HCEC 1CT (cell line): ENCODE measurements around the gene TRPM1.

Experiments
- DNase-seq: peaks from one replicate; pipeline ENCODE4 v3.0.0-alpha.2; 2017

The TRPM1 gene

DNA sequence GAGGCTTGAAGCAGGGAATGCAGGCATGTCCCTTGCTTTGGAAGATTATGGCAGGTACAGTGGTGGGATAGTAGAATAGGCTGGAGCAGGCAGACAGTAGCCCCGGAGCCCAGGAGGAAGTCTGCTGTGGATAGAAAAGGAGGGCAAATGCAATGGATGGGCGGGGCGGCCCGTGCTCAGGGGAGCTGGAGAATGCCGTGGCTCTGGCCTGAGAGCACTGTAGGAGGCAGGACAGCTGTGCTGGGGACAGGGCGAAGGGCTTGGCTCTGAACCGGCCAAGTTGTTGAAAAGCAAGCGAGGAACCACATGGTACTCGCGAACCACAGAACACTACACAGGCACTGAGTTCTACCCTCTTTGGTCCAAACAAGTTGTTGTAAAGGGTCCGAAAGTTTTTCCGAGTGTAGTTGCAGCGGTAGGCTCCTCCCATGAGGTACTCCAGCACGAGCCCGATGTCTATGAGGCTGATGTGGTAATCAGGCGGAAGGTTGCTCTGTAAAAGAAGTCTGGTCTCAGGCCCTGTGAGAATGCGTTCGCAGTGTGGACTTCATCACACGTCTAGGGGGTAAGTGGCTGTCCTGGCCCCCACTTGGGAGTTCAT, 54.7 kb downstream of the TRPM1 start:
- no peak for DNase-seq

DNA sequence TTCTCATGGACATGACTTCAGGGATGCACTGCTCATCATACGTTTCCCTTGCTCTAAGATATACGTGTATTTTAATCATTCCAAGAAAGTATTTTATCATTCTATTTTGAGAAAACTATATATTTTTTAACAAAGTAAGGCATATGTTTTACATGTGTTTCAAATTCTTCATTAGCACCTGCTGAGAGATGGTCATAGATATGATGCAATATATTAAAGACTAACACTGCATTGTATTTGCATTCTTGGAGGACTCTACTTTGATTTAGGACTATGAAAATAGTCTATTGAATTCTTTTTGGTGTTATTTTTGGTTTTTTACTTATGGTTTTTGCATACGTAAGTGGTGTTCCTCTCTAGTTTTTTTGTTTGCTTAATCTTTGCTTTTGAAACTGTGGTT, 55.9 kb downstream of the TRPM1 start:
- DNase-seq = no peak

GRCh38 chr15:31042751-31043150, 58.8 kb downstream of the TRPM1 start:
- DNase-seq = no peak

DNA sequence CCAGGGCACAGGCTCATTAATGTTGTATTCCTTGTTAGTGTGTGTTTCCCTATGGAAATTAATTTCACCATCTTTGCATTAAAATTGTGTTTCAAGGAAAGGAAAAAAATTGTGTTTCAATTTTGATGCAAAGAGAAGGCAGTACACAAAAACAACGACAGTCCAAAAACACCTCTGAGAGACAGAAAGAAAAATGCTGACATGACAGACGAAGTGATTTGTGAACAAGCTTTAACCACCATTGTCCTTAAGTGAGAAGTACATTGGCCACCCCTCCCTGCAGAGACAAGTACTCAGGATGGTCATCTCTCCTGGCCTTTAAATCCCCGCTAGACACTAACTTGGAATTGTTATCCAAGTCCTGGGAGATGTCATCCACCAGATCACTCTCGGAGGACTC, 59.9 kb downstream of the TRPM1 start:
- DNase-seq = no peak

DNA sequence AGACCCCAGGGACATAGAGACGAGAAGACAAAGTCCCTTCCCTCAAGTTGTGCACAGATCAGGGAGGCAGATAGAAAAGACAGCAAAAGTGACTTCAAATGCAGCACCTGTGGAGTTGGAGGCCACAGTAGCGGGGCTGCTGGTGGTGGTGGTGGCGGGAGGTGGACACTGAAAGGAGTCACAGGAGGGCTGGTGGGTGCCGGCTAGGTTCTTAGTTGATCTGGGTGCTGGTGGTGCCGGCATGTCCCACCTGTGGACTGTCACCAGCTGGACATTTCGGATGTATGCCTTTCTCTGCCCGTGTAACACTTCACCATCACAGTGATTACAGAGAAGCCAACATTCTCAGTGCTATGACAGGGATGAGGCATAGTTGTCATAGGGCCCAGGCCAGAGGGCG, 60.9 kb downstream of the TRPM1 start:
- no peak for DNase-seq

GRCh38 chr15:31039961-31040360, 61.6 kb downstream of the TRPM1 start:
- DNase-seq = no peak

DNA sequence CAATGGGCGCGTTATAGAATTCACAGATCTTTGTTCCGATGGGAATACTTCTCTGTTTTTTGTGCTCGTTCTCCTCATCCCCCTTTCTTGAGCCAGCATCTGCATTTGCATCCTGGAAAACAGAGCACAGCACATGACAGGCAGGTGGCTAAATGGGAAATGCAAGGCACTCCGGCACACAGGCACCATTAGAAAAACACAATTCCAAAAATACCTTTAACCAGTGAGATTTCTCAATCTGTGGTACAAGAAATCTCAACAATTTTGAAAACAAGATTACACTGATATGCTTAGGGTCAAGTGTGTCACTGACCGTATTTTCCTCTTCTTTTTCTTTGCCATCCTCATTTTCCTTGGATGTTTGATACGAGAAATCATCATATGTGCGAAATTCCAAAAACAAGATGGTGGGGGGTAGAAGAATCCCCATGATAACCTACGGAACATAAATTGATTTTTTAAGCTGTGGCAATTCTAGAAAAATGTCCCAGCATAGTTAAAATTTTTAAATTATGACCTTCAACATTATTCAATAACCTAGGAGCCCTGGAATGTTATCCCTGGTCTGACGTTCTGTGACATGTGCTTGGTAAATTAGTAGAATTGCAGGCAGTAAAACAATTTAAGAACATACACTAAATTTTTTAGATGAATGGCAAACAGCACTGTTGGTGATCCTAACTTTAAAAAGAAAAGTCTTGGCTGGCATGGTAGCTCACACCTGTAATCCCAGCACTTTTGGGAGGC, 63.6 kb downstream of the TRPM1 start:
- DNase-seq = no peak

DNA sequence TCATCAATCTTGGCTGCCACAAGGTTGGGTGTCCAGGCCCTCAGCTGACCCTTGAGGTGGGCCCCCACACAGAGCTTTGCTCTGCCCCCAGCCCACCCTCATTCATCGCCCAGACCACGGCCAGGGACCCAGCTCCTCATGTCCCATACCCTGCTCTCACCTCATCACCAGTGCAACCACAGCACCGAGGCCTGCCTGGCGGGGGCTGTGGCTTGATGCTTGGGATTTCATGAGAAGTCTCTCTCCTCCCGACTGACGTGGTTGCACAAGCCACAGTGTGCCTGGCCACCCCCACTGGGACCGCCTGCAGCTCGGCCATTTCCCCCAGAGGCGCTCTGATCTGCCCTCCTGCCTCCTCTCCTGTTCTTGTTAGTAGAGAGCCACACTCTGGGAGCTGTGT, 64.7 kb downstream of the TRPM1 start:
- DNase-seq = no peak

GRCh38 chr15:31035610-31036009, 65.9 kb downstream of the TRPM1 start:
- no peak for DNase-seq

DNA sequence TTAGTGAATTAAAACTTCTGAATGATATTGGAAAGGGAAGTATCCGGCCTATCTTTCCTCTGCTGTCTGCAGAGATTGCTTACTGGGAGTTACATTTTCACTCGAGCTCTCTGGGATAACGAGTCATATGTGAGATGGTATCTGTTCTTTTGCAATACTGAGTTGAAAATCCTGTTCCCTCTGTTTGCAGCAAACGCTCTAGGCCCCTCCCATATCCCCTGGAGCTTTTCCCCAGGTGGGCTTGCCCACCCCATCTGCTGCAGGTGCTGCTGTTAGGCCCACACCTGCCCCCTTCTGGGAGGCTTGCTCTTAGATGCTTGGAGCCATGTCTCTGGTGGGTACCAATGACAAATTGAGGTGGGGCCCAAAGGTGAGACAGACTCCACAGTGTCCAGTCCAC, 67.4 kb downstream of the TRPM1 start:
- no peak for DNase-seq

- no peak for DNase-seq
Observed at GRCh38 chr15:31032961-31033371, 68.6 kb downstream of the TRPM1 start.

DNA sequence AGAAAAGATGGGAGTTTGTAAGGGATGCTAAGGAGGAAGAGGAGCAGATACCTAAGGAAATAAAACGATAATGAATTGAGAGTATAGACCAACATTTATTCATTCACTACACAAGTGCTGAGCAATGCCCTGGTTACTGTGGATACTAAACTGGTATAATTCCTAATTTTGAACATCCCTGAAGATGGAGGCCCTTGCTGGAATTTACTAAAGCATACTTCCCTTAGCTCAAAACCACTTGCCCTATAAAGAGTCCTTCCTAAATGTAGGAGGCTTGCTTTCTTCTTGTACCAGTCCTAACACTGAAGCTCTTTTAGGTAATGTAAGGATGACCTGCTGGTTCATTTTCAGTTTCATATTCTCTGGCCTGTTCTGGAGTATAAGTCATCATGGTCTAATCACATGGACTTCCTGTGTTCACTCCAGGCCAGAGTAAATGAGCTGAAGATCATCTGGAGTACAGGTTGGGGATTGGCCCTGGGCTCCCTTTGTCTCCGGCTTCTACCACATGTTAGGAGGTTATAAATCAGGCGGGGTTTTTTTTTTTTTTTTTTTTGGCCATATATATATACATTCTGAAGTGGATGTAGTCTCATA, 70.0 kb downstream of the TRPM1 start:
- peak; percentile 30 for DNase-seq

DNA sequence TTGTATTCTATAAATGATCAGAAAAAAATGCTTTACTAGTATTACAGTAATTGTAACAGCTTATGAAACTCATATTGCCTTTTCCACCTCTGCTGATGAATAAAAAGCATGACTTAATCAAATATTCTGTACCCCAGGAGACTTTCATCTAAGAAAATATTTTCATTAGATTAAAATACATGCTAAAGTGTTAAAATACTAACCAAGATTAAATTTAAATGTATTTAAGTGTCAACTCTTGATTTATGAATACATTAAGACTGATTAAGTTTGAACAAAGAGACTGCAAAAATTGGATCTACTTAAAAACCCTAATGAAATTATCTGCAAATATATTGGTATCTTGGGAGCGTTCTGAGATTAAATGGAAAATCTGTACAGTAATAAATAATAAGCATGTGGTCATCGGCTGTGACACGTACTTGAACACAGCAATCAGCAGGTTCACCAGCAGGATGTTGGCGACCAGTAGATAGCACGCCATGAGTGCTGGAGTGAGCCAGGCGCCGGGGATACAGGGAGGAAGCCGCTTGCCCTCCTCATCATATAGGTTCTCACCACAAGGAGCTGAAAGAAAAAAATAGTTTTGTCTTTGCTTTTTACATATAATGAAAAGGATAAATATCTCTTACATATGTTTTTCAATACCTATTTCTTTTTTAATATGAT, 73.5 kb downstream of the TRPM1 start:
- DNase-seq = no peak

- DNase-seq = no peak
Observed at GRCh38 chr15:31025996-31026395, 75.5 kb downstream of the TRPM1 start.

DNA sequence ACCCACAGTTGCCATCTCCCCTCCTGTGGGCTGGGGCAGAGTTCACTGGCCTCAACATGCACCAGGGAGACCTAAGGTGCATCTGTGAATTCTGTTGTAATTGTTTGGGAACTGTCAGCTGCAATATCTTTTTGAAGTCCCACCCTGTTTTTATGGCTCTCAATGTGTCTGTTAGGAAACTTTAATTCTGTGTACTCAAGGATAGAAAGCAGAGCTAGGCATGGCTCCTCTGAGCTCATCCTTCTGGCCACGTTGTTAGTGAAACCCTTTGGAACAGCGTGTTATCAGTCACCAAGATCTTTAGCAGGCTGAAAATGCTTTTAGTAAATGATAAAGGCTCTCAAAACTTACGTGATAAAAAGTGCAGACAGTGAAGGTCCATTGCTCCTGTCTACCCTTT, 76.5 kb downstream of the TRPM1 start:
- no peak for DNase-seq

- DNase-seq = peak; percentile 85
Observed at GRCh38 chr15:31024330-31024729, 77.2 kb downstream of the TRPM1 start.

DNA sequence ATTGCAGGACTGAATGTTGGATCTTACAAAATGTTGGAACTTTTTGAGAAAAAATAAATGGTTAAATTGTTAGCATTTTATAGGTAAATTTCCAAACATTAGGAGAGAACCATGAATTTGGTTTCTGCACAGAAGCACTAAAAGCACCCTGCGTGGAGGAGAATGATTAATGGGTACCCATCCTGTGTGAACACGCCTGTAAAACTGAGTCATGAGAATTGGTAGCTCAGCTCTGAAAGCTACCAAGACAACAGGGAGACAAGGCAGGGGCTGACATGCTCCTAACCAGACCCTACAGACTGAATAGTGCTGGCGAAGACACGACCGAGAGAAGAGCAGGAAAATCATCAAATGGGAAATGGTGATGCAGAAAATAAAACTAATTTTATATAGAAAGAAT, 77.7 kb downstream of the TRPM1 start:
- DNase-seq = no peak

DNA sequence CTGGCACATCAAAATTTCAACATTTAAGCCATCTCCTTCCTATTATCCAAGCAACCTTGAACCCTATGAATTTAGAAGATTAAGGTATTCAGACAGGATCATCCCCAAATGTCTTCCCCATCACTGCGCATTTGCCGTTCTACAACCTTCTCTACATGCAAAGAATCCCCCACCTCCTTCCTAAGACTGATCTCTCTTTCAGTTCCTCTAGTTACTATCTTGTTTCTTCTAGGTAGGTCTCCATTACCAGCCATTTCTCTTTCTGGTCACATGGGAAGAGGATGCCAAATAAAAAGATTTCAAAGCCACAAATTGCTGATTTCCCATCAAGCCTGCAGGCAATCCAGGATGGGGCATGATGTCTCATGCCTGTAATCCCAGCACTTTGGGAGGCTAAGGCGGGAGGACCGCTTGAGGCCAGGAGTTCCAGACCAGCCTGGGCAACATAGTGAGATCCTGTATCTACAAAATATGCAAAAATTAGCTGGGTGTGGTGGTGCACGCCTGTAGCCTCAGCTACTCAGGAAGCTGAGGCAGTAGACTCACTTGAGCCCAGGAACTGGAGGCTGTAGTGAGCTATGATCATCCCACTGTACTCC, 80.4 kb downstream of the TRPM1 start:
- no peak for DNase-seq

- DNase-seq = no peak
Observed at GRCh38 chr15:31020542-31020941, 81.0 kb downstream of the TRPM1 start.

DNA sequence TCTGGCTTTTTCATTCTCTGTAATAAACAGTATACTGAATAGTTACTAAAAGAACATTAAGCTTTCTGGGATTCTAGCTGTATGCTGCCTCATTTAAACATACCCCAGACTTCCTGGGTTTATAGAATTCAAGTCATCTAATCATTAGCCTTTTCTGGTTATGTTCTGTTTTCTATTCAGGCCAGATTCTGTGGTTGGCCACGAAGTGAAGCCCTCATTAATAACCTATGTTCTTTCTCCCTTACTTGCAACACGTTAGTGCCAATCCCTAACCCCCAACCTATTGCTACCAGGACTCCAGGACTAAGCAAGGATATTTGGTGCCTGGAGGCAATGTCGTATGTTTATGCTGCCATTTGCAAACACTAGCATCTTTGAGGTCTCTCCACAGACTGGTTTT, 81.5 kb downstream of the TRPM1 start:
- DNase-seq = no peak

- DNase-seq = no peak
Observed at GRCh38 chr15:31017311-31017710, 84.2 kb downstream of the TRPM1 start.

DNA sequence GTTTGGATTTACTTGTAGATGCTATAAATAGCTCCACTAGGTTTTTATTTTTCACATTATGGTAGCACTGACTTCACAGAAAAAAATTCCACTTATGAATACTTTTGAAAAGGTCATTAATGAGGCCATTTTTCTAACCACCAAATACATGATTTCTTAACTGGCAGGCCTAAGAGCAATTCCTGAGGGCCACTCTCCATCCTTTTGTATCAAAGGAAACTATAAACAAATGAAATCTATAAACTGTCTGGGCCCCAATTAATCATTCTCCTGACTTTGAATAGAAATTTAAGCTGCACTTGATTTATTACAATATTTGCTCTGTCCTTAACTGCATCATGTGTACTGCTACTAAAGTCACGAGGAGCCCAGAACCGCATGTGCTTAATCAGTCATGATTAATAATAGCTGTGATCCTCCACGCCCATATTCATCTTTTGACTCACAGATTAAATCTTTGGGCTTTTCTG, 85.0 kb downstream of the TRPM1 start:
- peak; percentile 75 for DNase-seq

- DNase-seq = no peak
Observed at GRCh38 chr15:31014608-31014925, 87.0 kb downstream of the TRPM1 start.
